Immature natural killer cell (primary cell): ENCODE data around the gene NUP58. TPM values are rescaled to one million over a fixed set of nuclear protein-coding genes. Genes with fewer than 3 reads are reported as not detected.

Source experiments
- polyA plus RNA-seq, 3 donors: library from polyadenylated mRNA; unstranded; fragments of 300-500 nt; fragmentation: Illumina TruSeq; gene quantifications; one replicate each; pipeline ENCODE4 v1.2.3, GENCODE V29; 2021

NUP58 gene
- polyA plus RNA-seq, 3 donors from 2014 or later: 3.9 to 18.1 (median 11.5) TPM

Other genes starting within 250 kb of the NUP58 start
- under 1 TPM in 1 of 3 donors, not detected in 2; 0.09 TPM for gene PABPC3, start 205.5 kb upstream of the NUP58 start, polyA plus RNA-seq
- not detected for gene AMER2, start 129.3 kb upstream of the NUP58 start, polyA plus RNA-seq
- gene MTMR6, start 14.1 kb upstream of the NUP58 start, polyA plus RNA-seq: 10 to 100 TPM; 10.4 to 18.1 (median 16.2) TPM
- gene ATP8A2, start 70.3 kb downstream of the NUP58 start, polyA plus RNA-seq: under 1 TPM in 2 of 3 donors, not detected in 1; 0.20 to 0.38 TPM